Endothelial cell of hepatic sinusoid (primary cell): ENCODE data around the gene GNPAT.
"Not testable (repeated sequence)": the region's sequence is repeated elsewhere in the genome, so short reads cannot be mapped to it uniquely, and the experiment has no call there.

ENCODE experiments used
- in situ Hi-C: cut with HindIII; loops from 2 replicates; pipeline ENCODE4 v1.10.0; 2017; ENCODE audit warnings: low sequenced_read_pairs

Gene GNPAT

GRCh38 chr1:231212301-231212700, 28.7 kb upstream of the GNPAT start:
- in situ Hi-C loops, result not testable (repeated sequence)

DNA sequence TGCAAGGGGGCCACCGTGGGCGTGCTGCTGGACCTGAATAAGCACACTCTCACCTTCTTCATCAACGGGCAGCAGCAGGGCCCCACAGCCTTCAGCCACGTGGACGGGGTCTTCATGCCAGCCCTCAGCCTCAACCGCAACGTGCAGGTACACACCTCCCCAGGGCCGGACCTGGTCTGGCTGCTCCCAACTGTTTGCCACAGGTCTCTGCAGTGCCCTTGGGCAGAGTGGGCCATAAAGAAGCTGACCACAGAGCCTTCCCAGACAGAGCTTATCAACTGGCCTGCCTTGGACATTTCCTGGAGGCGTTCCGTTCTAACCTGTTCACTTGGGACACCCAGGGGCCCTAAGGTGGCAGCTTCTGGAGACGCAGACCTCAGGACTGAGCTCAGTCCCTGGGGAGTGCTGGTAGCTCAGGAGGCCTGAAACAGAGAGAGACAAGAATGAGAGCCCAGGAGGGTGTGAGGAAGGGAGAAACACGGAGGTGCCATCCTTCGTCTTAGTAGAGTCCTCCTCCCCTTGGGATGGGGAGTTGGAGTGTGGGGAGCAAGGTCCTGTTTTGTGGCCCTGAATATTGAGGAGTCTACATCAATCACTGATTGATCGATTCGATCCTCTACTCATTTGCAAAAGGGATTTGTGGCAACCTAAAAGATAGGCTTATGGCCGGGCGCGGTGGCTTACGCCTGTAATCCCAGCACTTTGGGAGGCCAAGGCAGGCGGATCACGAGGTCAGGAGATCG, 27.0 kb upstream of the GNPAT start:
- in situ Hi-C loops, result no loop called here

- in situ Hi-C loops, result loop anchor here (5.0 kb wide), 1 partner anchor 102 kb away; no protein-coding TSS in a partner anchor
Measured at GRCh38 chr1:231214918-231215680, 25.9 kb upstream of the GNPAT start.

DNA sequence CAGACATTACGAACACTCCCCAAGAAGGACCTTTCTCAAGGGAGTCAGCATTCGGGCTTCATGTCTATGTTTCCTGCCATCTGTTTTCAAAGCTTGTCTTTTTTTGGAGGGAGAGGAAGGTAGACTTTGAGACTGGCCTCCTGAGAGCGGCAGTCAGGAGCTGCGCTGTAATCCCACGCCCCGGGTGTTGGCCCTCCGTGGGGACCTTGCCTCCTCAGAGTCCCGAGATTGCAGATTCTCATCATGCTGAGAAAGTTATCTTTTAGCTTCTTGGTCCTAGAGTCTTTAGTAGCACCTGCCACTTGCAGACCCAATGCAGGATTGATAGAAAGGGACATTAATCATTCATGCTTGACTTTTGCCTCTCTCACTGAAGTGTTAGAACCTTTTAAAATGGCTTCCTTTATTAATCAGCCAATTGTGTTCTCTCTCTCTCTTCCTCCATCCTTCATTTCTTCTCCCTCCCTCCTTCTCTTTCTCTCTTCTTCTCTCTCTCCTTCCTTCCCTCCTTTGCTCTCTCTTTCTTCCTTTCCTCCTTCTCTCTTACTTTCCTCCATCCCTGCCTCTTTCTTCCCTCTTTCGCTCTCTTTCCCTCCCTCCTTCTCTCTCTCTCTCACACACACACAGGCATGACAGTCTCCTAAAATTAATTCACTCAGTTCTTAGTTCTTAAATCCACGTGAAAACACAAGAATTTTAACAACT, 25.2 kb upstream of the GNPAT start:
- in situ Hi-C loops, result loop anchor here (5.0 kb wide), 1 partner anchor 101 kb away; no protein-coding TSS in a partner anchor

DNA sequence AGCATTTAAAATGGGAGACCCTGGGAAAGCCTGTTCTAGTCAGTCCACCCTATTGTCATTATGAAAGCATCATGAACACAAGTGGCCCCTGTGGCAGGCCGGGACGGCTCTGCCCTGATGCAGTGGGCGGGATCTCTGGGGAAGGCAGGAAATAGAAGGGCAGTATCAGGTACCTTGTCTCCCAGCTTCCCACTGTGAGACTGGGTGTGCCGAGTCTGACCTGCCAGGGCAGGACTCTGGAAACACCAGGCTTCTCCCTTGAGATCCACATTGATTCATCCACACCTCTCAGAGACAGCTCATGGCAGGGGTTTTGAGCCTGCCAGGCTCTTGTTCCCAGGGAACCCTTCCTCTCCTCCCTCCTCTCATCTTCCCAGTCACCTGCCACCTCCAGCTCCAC, 24.5 kb upstream of the GNPAT start:
- in situ Hi-C loops, result loop anchor here (5.0 kb wide), 1 partner anchor 101 kb away; no protein-coding TSS in a partner anchor

DNA sequence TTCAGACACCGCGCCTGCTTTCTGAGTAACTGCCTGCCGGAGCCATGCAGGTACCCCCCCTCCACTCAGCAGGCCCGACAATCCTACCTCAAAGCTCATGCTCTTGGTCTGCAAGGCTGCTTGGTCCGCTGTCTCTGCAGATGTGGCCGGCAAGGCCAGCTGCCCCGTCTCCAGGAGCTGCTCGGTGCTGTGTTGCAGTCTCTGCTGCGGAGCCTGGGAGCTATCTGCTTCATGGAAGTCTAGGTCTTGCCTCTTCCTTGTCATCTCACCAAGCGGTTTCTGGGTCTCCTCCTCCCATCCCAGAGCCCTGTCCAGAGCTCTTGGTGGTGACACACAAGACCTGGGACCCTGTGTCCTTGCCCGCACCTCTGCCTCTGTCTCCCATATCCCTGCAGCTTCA, 24.0 kb upstream of the GNPAT start:
- in situ Hi-C loops, result loop anchor here (5.0 kb wide), 1 partner anchor 100 kb away; no protein-coding TSS in a partner anchor

DNA sequence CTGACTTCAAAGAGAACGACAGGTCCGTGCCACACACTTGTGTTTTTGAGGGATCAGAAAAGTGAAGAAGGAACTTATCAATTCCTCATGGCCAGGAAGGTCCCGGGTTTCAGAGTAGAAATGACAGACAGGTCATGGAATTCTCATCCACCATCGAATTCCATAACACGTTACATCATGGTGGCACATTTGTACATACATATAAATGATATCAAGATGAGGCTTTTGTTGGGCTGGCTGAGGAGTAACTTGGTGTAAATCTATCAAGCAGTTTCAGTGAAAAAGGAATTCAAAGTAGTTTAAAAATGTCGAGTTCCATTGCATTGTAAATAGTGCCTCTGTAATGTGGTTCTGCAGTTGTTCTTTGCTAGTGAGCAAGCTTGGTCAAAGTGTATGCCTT, 22.9 kb upstream of the GNPAT start:
- in situ Hi-C loops, result loop anchor here (5.0 kb wide), 1 partner anchor 99 kb away; no protein-coding TSS in a partner anchor

- in situ Hi-C loops, result loop anchor here (5.0 kb wide), 1 partner anchor 98 kb away; no protein-coding TSS in a partner anchor
Measured at GRCh38 chr1:231219422-231220401, 21.3 kb upstream of the GNPAT start.

DNA sequence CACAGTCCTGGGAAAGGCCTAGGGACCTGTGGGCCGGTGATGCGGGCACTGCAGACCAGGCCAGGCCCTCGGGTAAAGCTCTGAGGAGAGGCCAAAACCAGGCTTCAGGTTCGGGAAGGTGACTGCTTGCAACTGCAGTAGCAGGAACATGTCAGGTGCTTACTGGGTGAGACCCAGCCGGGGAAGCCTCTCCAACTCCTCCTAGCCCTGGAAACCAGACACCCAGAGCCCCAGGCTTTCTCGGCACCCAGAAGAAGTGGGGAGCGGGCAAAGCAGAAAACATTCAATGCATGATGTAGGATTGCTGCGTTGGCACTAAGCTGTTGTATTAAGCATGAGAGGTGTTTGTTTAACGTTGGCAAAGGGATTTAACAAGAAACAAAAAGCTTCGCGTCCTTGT, 20.2 kb upstream of the GNPAT start:
- in situ Hi-C loops, result no loop called here

DNA sequence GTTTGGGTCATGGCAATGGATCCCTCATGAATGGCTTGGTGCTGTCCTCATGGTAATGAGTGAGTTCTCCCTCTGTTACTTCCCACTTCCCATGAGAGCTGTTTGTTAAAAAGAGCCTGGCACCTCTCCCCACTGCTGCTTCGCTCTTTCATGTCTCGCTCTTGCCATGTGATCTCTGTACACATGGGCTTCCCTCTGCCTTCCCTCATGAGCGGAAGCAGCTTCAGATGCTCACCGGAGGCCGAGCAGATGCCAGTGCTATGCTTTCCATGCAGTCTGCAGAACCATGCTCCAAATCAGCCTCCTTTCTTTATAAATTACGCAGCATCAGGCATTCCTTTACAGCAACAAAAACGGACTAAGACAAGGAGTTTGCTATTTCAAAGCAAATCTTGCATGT, 14.9 kb upstream of the GNPAT start:
- in situ Hi-C loops, result no loop called here

GRCh38 chr1:231231511-231231910, 9.5 kb upstream of the GNPAT start:
- in situ Hi-C loops, result no loop called here

DNA sequence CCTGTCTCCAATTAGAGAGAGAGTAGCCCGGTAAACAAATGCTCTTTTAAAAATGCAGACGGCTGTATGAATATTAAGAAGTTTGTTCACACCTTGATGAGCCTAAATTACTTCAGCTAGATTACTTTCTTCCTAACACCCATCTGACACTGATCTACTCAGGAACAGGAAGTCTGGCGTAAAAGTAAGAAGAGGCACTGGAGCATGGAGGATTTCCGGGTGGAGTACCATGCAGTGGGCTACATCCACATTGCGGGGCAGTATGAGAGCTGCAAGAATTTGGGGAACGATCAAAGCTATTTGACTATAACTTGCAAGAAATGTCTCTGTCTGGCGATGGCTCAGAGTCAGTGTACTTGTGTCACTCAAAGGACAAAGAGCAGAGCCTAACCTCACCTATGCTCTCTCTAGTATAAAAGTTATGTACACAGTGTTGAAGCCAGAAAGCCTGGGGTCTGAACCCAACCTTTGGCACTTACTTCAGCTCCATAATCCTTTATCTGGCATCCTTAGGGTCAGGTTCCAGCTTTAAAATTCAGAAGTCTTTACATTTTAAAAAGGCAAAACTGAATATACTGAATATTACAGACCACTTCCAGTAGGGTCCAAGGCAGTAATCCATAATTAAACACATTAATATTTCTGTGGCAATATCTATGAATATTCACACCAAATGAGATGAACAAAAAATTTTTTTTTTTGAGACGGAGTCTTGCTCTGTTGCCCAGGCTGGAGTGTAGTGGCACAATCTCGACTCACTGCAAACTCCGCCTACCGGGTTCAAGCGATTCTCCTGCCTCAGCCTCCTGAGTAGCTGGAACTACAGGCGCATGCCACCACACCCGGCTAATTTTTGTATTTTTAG, 7.9 kb upstream of the GNPAT start:
- in situ Hi-C loops, result no loop called here

DNA sequence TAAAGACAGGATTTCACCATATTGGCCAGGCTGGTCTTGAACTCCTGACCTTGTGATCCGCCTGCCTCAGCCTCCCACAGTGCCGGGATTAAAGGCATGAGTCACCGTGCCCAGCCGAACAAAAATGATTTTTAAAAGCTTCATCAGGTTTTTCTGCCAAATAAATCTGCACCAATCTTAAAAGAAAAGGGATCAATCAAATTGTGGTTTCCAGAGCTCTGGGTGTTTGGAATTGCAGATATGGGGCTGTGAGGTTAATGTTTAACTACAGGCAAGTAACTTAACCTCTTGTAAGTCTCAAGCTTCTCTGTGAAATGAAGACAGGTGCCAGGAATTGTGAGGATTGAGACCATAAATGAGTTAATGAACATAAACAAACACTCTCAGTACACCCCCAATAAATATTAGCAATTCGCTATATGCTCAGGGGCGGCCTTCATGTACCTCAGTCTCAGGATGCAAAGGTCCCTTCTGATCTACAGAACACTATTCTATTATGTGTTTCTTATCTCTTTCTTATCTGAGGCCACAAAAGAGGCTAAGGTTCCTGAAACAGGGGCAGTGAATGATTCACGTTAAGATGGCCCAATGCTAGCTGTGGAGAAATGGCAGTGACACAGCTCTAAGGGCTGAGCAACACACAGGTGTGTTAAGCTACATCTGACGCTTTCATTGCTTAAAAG, 7.1 kb upstream of the GNPAT start:
- in situ Hi-C loops, result no loop called here

- in situ Hi-C loops, result no loop called here
Measured at GRCh38 chr1:231234506-231234905, 6.5 kb upstream of the GNPAT start.

- in situ Hi-C loops, result no loop called here
Measured at GRCh38 chr1:231235526-231236207, 5.3 kb upstream of the GNPAT start.

DNA sequence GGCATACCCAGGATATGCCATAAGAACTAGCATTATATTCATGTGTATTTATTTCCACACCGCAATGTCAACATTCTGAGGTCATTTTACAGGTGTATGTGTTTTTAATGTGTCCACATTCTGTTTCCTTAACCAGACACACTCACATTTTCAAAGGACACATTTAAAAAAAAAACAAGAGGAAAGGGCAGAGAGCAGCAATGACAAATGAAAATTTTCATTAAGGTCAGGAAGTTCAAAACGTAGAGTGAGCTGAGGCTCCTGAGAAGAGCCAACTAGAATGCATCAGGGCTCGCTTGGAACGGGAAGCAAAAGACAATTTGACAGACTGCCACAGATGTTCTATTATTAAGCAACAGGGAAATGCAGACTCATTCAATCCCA, 4.8 kb upstream of the GNPAT start:
- in situ Hi-C loops, result no loop called here

DNA sequence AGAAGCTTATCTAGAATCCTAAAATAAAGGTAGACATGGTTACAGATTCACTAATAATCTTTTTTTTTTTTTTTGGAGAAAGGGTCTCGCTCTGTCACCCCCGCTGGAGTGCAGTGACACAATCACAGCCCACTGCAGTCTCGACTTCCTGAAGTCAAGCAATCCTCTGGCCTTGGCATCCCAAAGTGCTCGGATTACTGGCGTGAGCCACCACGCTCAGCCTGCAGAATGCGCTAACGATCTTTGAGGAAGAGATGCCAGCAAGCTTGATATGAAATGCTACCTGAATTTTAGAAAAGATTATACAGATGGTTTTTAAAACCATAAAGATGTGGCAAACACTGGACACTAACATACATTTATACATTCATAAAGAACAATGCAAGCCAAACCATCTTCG, 4.1 kb upstream of the GNPAT start:
- in situ Hi-C loops, result no loop called here

DNA sequence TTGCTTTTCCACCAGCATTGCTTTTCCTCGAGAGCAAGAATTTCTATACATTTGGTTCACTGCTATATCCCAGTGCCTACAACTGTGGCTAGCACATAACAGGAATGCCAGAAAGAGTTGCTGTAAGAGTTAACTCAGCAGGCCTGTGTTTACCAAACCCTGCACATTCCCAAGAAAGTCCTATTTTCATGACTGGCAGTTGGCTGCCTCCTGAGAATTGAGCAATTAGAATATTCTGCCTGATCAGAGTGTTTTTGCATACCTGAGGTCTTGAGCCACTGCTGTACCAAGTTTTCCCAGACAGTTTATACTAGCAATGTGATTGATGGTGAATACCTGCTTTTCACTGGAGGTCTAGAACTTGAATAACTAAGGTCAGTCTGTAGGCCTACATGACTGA, 2.7 kb upstream of the GNPAT start:
- in situ Hi-C loops, result no loop called here
